ENCODE measurements around the gene CRIP2. TPM values are rescaled to one million over a fixed set of nuclear protein-coding genes. Genes with fewer than 3 reads are reported as not detected.
A peak's percentile ranks its signal among the peaks of the same experiment; 100 is the strongest.

The CRIP2 gene
- total RNA-seq, 3 donors from 2014 or later (not counting 1 experiment from before 2014, with no cell fraction given), result 1.7 to 4.6 (median 2.0) TPM

GRCh38 chr14:105478398-105479251 is 4.0 kb downstream of the CRIP2 start:
- H3K4me3 Mint-ChIP-seq, result no peak overlapping the region
- peak overlapping the region in 1 of 2 donors; percentile 100 for H3K27ac Mint-ChIP-seq
- H3K27me3 Mint-ChIP-seq (ENCODE audit: low read depth in 2 of 2), result peaks cover 0 to 6% of the 10 kb centered on the region in 2 donors
- intact Hi-C loops (cut with micrococcal nuclease), result no loop called here
- no peaks in the 10 kb centered on the region for H3K9me3 ChIP-seq (ENCODE audit: control insufficient read depth, insufficient read depth, low read length)
- WGBS (ENCODE audit: insufficient coverage), result 48% methylated on average over 80 of the region's 81 CpGs
- H3K36me3 Mint-ChIP-seq, result no peaks in the 10 kb centered on the region
- DNase-seq, result peak in 1 of 2 donors; percentile 67
- H3K36me3 ChIP-seq (ENCODE audit: control insufficient read depth, insufficient read depth, low read length), result no peaks in the 10 kb centered on the region
- peaks cover 12 to 54% of the 10 kb centered on the region in 2 donors for H3K4me1 Mint-ChIP-seq
- H3K4me1 ChIP-seq (ENCODE audit: control insufficient read depth, insufficient read depth, low read length), result peaks cover 81% of the 10 kb centered on the region
- no peak for TF ChIP-seq CTCF (IDR thresholded peaks at IDR 0.05)
- H3K27ac ChIP-seq (ENCODE audit: low read length), result no peak overlapping the region
- no peak for ATAC-seq
- peaks cover 23% of the 10 kb centered on the region for H3K27me3 ChIP-seq (ENCODE audit: control insufficient read depth, insufficient read depth, low read length)
- H3K4me3 ChIP-seq (ENCODE audit: low read length), result no peak overlapping the region
- H3K9me3 Mint-ChIP-seq, result no peaks in the 10 kb centered on the region

- Mint-ChIP-seq H3K27ac (peak overlapping the region; percentile 95 to 100), H3K27me3 (ENCODE audit: low read depth in 2 of 2) (peaks cover 0 to 3% of the 10 kb centered on the region in 2 donors), H3K4me3 (peak overlapping the region; percentile 49), H3K9me3 (no peaks in the 10 kb centered on the region), H3K4me1 (peaks cover 12 to 56% of the 10 kb centered on the region in 2 donors), H3K36me3 (no peaks in the 10 kb centered on the region)
- H3K9me3 ChIP-seq (ENCODE audit: control insufficient read depth, insufficient read depth, low read length), result no peaks in the 10 kb centered on the region
- no peak overlapping the region for H3K4me3 ChIP-seq (ENCODE audit: low read length)
- no peak for ATAC-seq
- no peak for TF ChIP-seq CTCF (IDR thresholded peaks at IDR 0.05)
- H3K27me3 ChIP-seq (ENCODE audit: control insufficient read depth, insufficient read depth, low read length), result peaks cover 20% of the 10 kb centered on the region
- H3K36me3 ChIP-seq (ENCODE audit: control insufficient read depth, insufficient read depth, low read length), result no peaks in the 10 kb centered on the region
- no peak overlapping the region for H3K27ac ChIP-seq (ENCODE audit: low read length)
- H3K4me1 ChIP-seq (ENCODE audit: control insufficient read depth, insufficient read depth, low read length), result peaks cover 86% of the 10 kb centered on the region
- WGBS (ENCODE audit: insufficient coverage), result 44% methylated on average over 34 of the region's 34 CpGs
- intact Hi-C loops (cut with micrococcal nuclease), result no loop called here
- peak in 1 of 2 donors; percentile 60 for DNase-seq
These were observed 5.0 kb downstream of the CRIP2 start for GRCh38 chr14:105479431-105480158.

GRCh38 chr14:105480199-105480746 is 5.7 kb downstream of the CRIP2 start:
- no peak overlapping the region for H3K27ac ChIP-seq (ENCODE audit: low read length)
- DNase-seq, result no peak
- peak overlapping the region; percentile 95 to 100 for H3K27ac Mint-ChIP-seq

More at GRCh38 chr14:105480199-105480746, 5.7 kb downstream of the CRIP2 start:
- no peaks in the 10 kb centered on the region for H3K9me3 ChIP-seq (ENCODE audit: control insufficient read depth, insufficient read depth, low read length)
- peaks cover 18% of the 10 kb centered on the region for H3K27me3 ChIP-seq (ENCODE audit: control insufficient read depth, insufficient read depth, low read length)
- intact Hi-C loops (cut with micrococcal nuclease), result no loop called here
- no peak overlapping the region for H3K4me3 ChIP-seq (ENCODE audit: low read length)
- Mint-ChIP-seq H3K4me1 (peaks cover 12 to 63% of the 10 kb centered on the region in 2 donors), H3K4me3 (peak overlapping the region; percentile 6), H3K27me3 (ENCODE audit: low read depth in 2 of 2) (peaks cover 0 to 3% of the 10 kb centered on the region in 2 donors), H3K36me3 (no peaks in the 10 kb centered on the region), H3K9me3 (no peaks in the 10 kb centered on the region)
- H3K36me3 ChIP-seq (ENCODE audit: control insufficient read depth, insufficient read depth, low read length), result no peaks in the 10 kb centered on the region
- TF ChIP-seq CTCF (IDR thresholded peaks at IDR 0.05), result no peak
- 55% methylated on average over 15 of the region's 15 CpGs for WGBS (ENCODE audit: insufficient coverage)
- H3K4me1 ChIP-seq (ENCODE audit: control insufficient read depth, insufficient read depth, low read length), result peaks cover 88% of the 10 kb centered on the region
- no peak for ATAC-seq

All from natural killer cell (primary cell).